Measurements from ENCODE around the gene PLSCR2. TPM values are rescaled to one million over a fixed set of nuclear protein-coding genes. Genes with fewer than 3 reads are reported as not detected.
"Not testable (repeated sequence)": the region's sequence is repeated elsewhere in the genome, so short reads cannot be mapped to it uniquely, and the experiment has no call there.

Gene PLSCR2
- total RNA-seq (2014; rRNA removed; shearing (Covaris generic); ENCODE audit: low replicate concordance) = not detected in 2 replicates

GRCh38 chr3:146469150-146470017 is at the start of gene PLSCR2:
Gene PLSCR2, minus strand, starts transcription at chr3:146469561. Its CDS starts 9,657 bp downstream, at chr3:146459904.
- Histone ChIP-seq H3K27me3 (no peaks in the 10 kb centered on the region), H3K9me3 (no peaks in the 10 kb centered on the region), H3K4me3 (no peak within 1 kb of the TSS), H3K36me3 (no peaks in the 10 kb centered on the region)
- DNase-seq = no peak

- H3K36me3 ChIP-seq = peaks cover 88% of the 10 kb centered on the region
- DNase-seq = no peak
- H3K9me3 ChIP-seq = no peaks in the 10 kb centered on the region
- no peak overlapping the region for H3K4me3 ChIP-seq
- H3K27me3 ChIP-seq = no peaks in the 10 kb centered on the region
These were observed 48.5 kb upstream of the PLSCR2 start for GRCh38 chr3:146517684-146518435.

- Histone ChIP-seq H3K36me3 (peaks cover 60% of the 10 kb centered on the region), H3K9me3 (no peaks in the 10 kb centered on the region), H3K4me3 (no peak overlapping the region), H3K27me3 (no peaks in the 10 kb centered on the region)
- DNase-seq = peak; percentile 71
These were observed 44.2 kb upstream of the PLSCR2 start for GRCh38 chr3:146513386-146514051.

- Histone ChIP-seq H3K36me3 (peaks cover 44% of the 10 kb centered on the region), H3K4me3 (no peak overlapping the region), H3K9me3 (no peaks in the 10 kb centered on the region), H3K27me3 (no peaks in the 10 kb centered on the region)
- no peak for DNase-seq
These were observed 42.2 kb upstream of the PLSCR2 start for GRCh38 chr3:146511402-146512134.

GRCh38 chr3:146507331-146508120 is 38.2 kb upstream of the PLSCR2 start:
- H3K36me3 ChIP-seq = peaks cover 4% of the 10 kb centered on the region
- no peak overlapping the region for H3K4me3 ChIP-seq
- no peak for DNase-seq
- no peaks in the 10 kb centered on the region for H3K27me3 ChIP-seq
- H3K9me3 ChIP-seq = no peaks in the 10 kb centered on the region

GRCh38 chr3:146505516-146505915 is 36.2 kb upstream of the PLSCR2 start:
- H3K27me3 ChIP-seq = no peaks in the 10 kb centered on the region
- H3K36me3 ChIP-seq = no peaks in the 10 kb centered on the region; the same call in 1 of the 2 replicates
- no peaks in the 10 kb centered on the region for H3K9me3 ChIP-seq
- no peak for DNase-seq
- H3K4me3 ChIP-seq = no peak overlapping the region

GRCh38 chr3:146504498-146505197 is 35.3 kb upstream of the PLSCR2 start:
- no peak for DNase-seq
- Histone ChIP-seq H3K27me3 (no peaks in the 10 kb centered on the region), H3K9me3 (no peaks in the 10 kb centered on the region), H3K36me3 (no peaks in the 10 kb centered on the region; the same call in 1 of the 2 replicates), H3K4me3 (no peak overlapping the region)

GRCh38 chr3:146503461-146504202 is 34.3 kb upstream of the PLSCR2 start:
- Histone ChIP-seq H3K9me3 (no peaks in the 10 kb centered on the region), H3K4me3 (no peak overlapping the region)

GRCh38 chr3:146502887-146503460 is 33.6 kb upstream of the PLSCR2 start:
- Histone ChIP-seq H3K9me3 (no peaks in the 10 kb centered on the region), H3K27me3 (no peaks in the 10 kb centered on the region), H3K4me3 (no peak overlapping the region), H3K36me3 (no peaks in the 10 kb centered on the region)
- no peak for DNase-seq

More at GRCh38 chr3:146503461-146504202, 34.3 kb upstream of the PLSCR2 start:
- no peaks in the 10 kb centered on the region; the same call in 1 of the 2 replicates for H3K36me3 ChIP-seq
- H3K27me3 ChIP-seq = no peaks in the 10 kb centered on the region
- peak; percentile 89 for DNase-seq

- Histone ChIP-seq H3K9me3 (no peaks in the 10 kb centered on the region), H3K36me3 (no peaks in the 10 kb centered on the region), H3K27me3 (no peaks in the 10 kb centered on the region), H3K4me3 (no peak overlapping the region)
- no peak for DNase-seq
These were observed 32.4 kb upstream of the PLSCR2 start for GRCh38 chr3:146501752-146502151.

GRCh38 chr3:146499701-146500100 is 30.3 kb upstream of the PLSCR2 start:
- H3K4me3 ChIP-seq = no peak overlapping the region
- no peaks in the 10 kb centered on the region for H3K36me3 ChIP-seq
- no peak for DNase-seq
- H3K27me3 ChIP-seq = no peaks in the 10 kb centered on the region
- no peaks in the 10 kb centered on the region for H3K9me3 ChIP-seq

- no peak overlapping the region for H3K4me3 ChIP-seq
- H3K36me3 ChIP-seq = no peaks in the 10 kb centered on the region
- H3K27me3 ChIP-seq = no peaks in the 10 kb centered on the region
- no peak for DNase-seq
- no peaks in the 10 kb centered on the region for H3K9me3 ChIP-seq
These were observed 28.8 kb upstream of the PLSCR2 start for GRCh38 chr3:146498002-146498736.

- not testable (repeated sequence) for DNase-seq
These were observed 27.9 kb upstream of the PLSCR2 start for GRCh38 chr3:146497145-146497843.

More at GRCh38 chr3:146497145-146497843, 27.9 kb upstream of the PLSCR2 start:
- H3K36me3 ChIP-seq, H3K4me3 ChIP-seq, H3K27me3 ChIP-seq, H3K9me3 ChIP-seq: not testable (repeated sequence)
